Measurements from ENCODE around the gene NFAT5. TPM values are rescaled to one million over a fixed set of nuclear protein-coding genes. Genes with fewer than 3 reads are reported as not detected.

The NFAT5 gene
- total RNA-seq, 2 donors from 2014 or later, result 41.4 to 52.7 TPM

- no peak overlapping the region for H3K27ac ChIP-seq
- 57% methylated on average over 4 of the region's 4 CpGs for WGBS
Measured at GRCh38 chr16:69691980-69692911, 126.5 kb downstream of the NFAT5 start.

GRCh38 chr16:69693916-69694315, 128.2 kb downstream of the NFAT5 start:
- H3K4me3 ChIP-seq, result no peak overlapping the region
- H3K27ac ChIP-seq, result no peak overlapping the region
- 95% methylated on average over 2 of the region's 2 CpGs for WGBS
- no peaks in the 10 kb centered on the region for H3K9me3 ChIP-seq
- no peaks in the 10 kb centered on the region for H3K4me1 ChIP-seq (replicated peaks)
- intact Hi-C loops (cut with DNase I), result no loop called here
- no peak for DNase-seq (ENCODE audit: low spot score)
- no peaks in the 10 kb centered on the region for H3K27me3 ChIP-seq (replicated peaks; ENCODE audit: insufficient read depth)
- TF ChIP-seq POLR2A (IDR thresholded peaks at IDR 0.05), result no peak
- TF ChIP-seq CTCF (IDR thresholded peaks at IDR 0.05), result no peak
- TF ChIP-seq POLR2AphosphoS5 (IDR thresholded peaks at IDR 0.05), result no peak
- peaks cover 0 to 19% of the 10 kb centered on the region in 2 donors for H3K36me3 ChIP-seq

More at GRCh38 chr16:69691980-69692911, 126.5 kb downstream of the NFAT5 start:
- Histone ChIP-seq H3K4me3 (no peak overlapping the region), H3K27me3 (replicated peaks; ENCODE audit: insufficient read depth) (no peaks in the 10 kb centered on the region), H3K36me3 (peaks cover 0 to 19% of the 10 kb centered on the region in 2 donors), H3K4me1 (replicated peaks) (no peaks in the 10 kb centered on the region), H3K9me3 (no peaks in the 10 kb centered on the region)
- intact Hi-C loops (cut with DNase I), result no loop called here
- no peak for DNase-seq (ENCODE audit: low spot score)
- TF ChIP-seq CTCF (IDR thresholded peaks at IDR 0.05) (no peak), POLR2AphosphoS5 (IDR thresholded peaks at IDR 0.05) (no peak), POLR2A (IDR thresholded peaks at IDR 0.05) (no peak)

GRCh38 chr16:69698404-69698803, 132.6 kb downstream of the NFAT5 start:
- no peak for TF ChIP-seq POLR2AphosphoS5 (IDR thresholded peaks at IDR 0.05)
- no peak for TF ChIP-seq POLR2A (IDR thresholded peaks at IDR 0.05)
- no peak for TF ChIP-seq CTCF (IDR thresholded peaks at IDR 0.05)
- no peaks in the 10 kb centered on the region for H3K9me3 ChIP-seq
- H3K27ac ChIP-seq, result no peak overlapping the region
- H3K4me1 ChIP-seq (replicated peaks), result no peaks in the 10 kb centered on the region
- DNase-seq (ENCODE audit: low spot score), result no peak
- H3K36me3 ChIP-seq, result peaks cover 0 to 9% of the 10 kb centered on the region in 2 donors
- H3K27me3 ChIP-seq (replicated peaks; ENCODE audit: insufficient read depth), result no peaks in the 10 kb centered on the region
- no peak overlapping the region for H3K4me3 ChIP-seq
- WGBS, result 91% methylated on average over 3 of the region's 3 CpGs
- intact Hi-C loops (cut with DNase I), result no loop called here

GRCh38 chr16:69699915-69700314, 134.1 kb downstream of the NFAT5 start:
- no peak overlapping the region for H3K27ac ChIP-seq
- WGBS, result 100% methylated on average over 1 of the region's 1 CpG
- no peak for TF ChIP-seq POLR2AphosphoS5 (IDR thresholded peaks at IDR 0.05)
- TF ChIP-seq POLR2A (IDR thresholded peaks at IDR 0.05), result no peak
- TF ChIP-seq CTCF (IDR thresholded peaks at IDR 0.05), result no peak
- no peaks in the 10 kb centered on the region for H3K36me3 ChIP-seq
- H3K4me1 ChIP-seq (replicated peaks), result no peaks in the 10 kb centered on the region
- intact Hi-C loops (cut with DNase I), result no loop called here
- no peak for DNase-seq (ENCODE audit: low spot score)
- H3K27me3 ChIP-seq (replicated peaks; ENCODE audit: insufficient read depth), result no peaks in the 10 kb centered on the region
- H3K9me3 ChIP-seq, result no peaks in the 10 kb centered on the region
- H3K4me3 ChIP-seq, result no peak overlapping the region

- Histone ChIP-seq H3K4me1 (replicated peaks) (peaks cover 4% of the 10 kb centered on the region), H3K9me3 (no peaks in the 10 kb centered on the region), H3K36me3 (no peaks in the 10 kb centered on the region), H3K27me3 (replicated peaks; ENCODE audit: insufficient read depth) (no peaks in the 10 kb centered on the region), H3K4me3 (no peak overlapping the region), H3K27ac (no peak overlapping the region)
- no peak for DNase-seq (ENCODE audit: low spot score)
- TF ChIP-seq CTCF (IDR thresholded peaks at IDR 0.05) (no peak), POLR2AphosphoS5 (IDR thresholded peaks at IDR 0.05) (no peak), POLR2A (IDR thresholded peaks at IDR 0.05) (no peak)
- intact Hi-C loops (cut with DNase I), result no loop called here
Measured at GRCh38 chr16:69701452-69701851, 135.7 kb downstream of the NFAT5 start.

All from prostate gland (tissue), 2 donors.